ENCODE measurements around the gene ARRB1. TPM values are rescaled to one million over a fixed set of nuclear protein-coding genes. Genes with fewer than 3 reads are reported as not detected.

The ARRB1 gene
- total RNA-seq, 1 experiment from 2014 or later: 24.2 TPM

DNA sequence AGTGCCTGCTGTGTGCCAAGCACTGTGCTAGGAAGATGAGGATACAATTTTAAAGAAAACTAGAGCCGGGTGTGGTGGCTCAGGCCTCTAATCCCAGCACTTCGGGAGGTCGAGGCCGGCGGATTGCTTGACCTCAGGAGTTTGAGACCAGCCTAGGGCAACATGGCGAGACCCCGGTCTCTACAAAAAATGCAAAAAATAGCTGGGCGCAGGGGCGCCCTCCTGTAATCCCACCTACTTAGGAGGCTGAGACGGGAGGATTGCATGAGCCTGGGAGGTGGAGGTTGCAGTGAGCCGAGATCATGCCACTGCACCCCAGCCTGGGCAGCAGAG, 102.6 kb downstream of the ARRB1 start:
- CTCF ChIA-PET: interaction anchor here (0.7 to 7.1 kb wide), 29 partner anchors 9 to 546 kb away, joined by 3 to 160 read pairs (median 5); partner anchors contain the start of genes NEU3, SPCS2, TPBGL and XRRA1
- no peaks in the 10 kb centered on the region for H3K36me3 ChIP-seq (ENCODE audit: control insufficient read depth in 1 of 2, insufficient read depth in 2 of 2, low read length in 2 of 2)
- no peak overlapping the region for H3K4me2 ChIP-seq (ENCODE audit: low read length)
- no peak overlapping the region for H3K9ac ChIP-seq (ENCODE audit: low read length)
- intact Hi-C loops (cut with micrococcal nuclease): loop anchor here (1.0 kb wide), 3 partner anchors 105 to 320 kb away; no protein-coding TSS in a partner anchor
- H3K4me3 ChIP-seq (replicated peaks in 1 of 2; ENCODE audit: low read depth in 1 of 2, low read length in 2 of 2): no peak overlapping the region
- no peaks in the 10 kb centered on the region for H3K9me3 ChIP-seq (ENCODE audit: control insufficient read depth in 1 of 2, insufficient read depth in 1 of 2, low read depth in 1 of 2, low read length in 2 of 2)
- no peaks in the 10 kb centered on the region for H3K79me2 ChIP-seq (ENCODE audit: insufficient read depth, low read length)
- RAD21 ChIA-PET (ENCODE audit: low non-redundant PET in 1 of 2, low total read pairs in 2 of 2, uncharacterized antibody in 2 of 2, unreplicated experiment in 2 of 2): interaction anchor here (1.0 to 1.5 kb wide), 9 partner anchors 34 to 226 kb away, joined by 3 to 9 read pairs (median 6); no protein-coding TSS in a partner anchor
- H3K9me2 ChIP-seq (ENCODE audit: insufficient read depth): no peaks in the 10 kb centered on the region
- no peak overlapping the region for H2AFZ ChIP-seq (ENCODE audit: low read depth, low read length, poor library complexity, severe bottlenecking)
- POLR2A ChIA-PET: interaction anchor here (1.2 to 1.5 kb wide), 4 partner anchors 104 to 226 kb away, joined by 4 to 5 read pairs (median 4); no protein-coding TSS in a partner anchor
- no peaks in the 10 kb centered on the region for H4K20me1 ChIP-seq (ENCODE audit: insufficient read depth)
- H3K27ac ChIP-seq (ENCODE audit: low read depth, low read length): no peak overlapping the region
- TF ChIP-seq POLR2AphosphoS5 (IDR thresholded peaks at IDR 0.05; ENCODE audit: low read depth, low read length) (no peak), FOSL1 (IDR thresholded peaks at IDR 0.05; ENCODE audit: low read depth) (no peak), CEBPB (IDR thresholded peaks at IDR 0.05; ENCODE audit: low read depth) (no peak), EZH2 (IDR thresholded peaks at IDR 0.05) (no peak), ELF1 (IDR thresholded peaks at IDR 0.05; ENCODE audit: borderline replicate concordance, low read depth) (no peak), RAD21 (IDR thresholded peaks at IDR 0.05; ENCODE audit: low read depth) (no peak), EZH2phosphoT487 (IDR thresholded peaks at IDR 0.05; ENCODE audit: borderline replicate concordance) (no peak), CTCF (IDR thresholded peaks at IDR 0.05 in 2 of 3, conservative IDR thresholded peaks at IDR 0.05 in 1 of 3; ENCODE audit: borderline replicate concordance in 1 of 3, insufficient read depth in 1 of 3, low read depth in 2 of 3, low read length in 2 of 3) (no peak), TCF7L2 (IDR thresholded peaks at IDR 0.05; ENCODE audit: borderline replicate concordance, extremely low read depth, insufficient read depth, insufficient read length) (no peak), SIN3A (IDR thresholded peaks at IDR 0.05; ENCODE audit: low read depth) (no peak), ZFX (IDR thresholded peaks at IDR 0.05) (no peak), YY1 (IDR thresholded peaks at IDR 0.05; ENCODE audit: extremely low read depth, insufficient replicate concordance, low read depth, low read length) (no peak), SP1 (IDR thresholded peaks at IDR 0.05; ENCODE audit: low read depth) (no peak), REST (IDR thresholded peaks at IDR 0.05; ENCODE audit: low read depth) (no peak), CBX3 (IDR thresholded peaks at IDR 0.05; ENCODE audit: low read depth) (no peak), POLR2A (IDR thresholded peaks at IDR 0.05; ENCODE audit: borderline replicate concordance, extremely low read depth, insufficient read depth, insufficient read length) (no peak), ATF3 (IDR thresholded peaks at IDR 0.05) (no peak), EGR1 (IDR thresholded peaks at IDR 0.05; ENCODE audit: low read depth) (no peak), MAX (IDR thresholded peaks at IDR 0.05) (no peak), SRF (IDR thresholded peaks at IDR 0.05; ENCODE audit: low read depth) (no peak)
- ATAC-seq: no peak; the same call in 1 of the 2 replicates
- BruUV-seq (replicated peaks): no TSS peak
- no peak for DNase-seq (ENCODE audit: low read depth, low spot score)
- peaks cover 0 to 2% of the 10 kb centered on the region in 2 experiments; a peak in 1 of 4 replicates for H3K4me1 ChIP-seq (ENCODE audit: control insufficient read depth in 1 of 2, insufficient read depth in 2 of 2, low read length in 2 of 2)
- H3K27me3 ChIP-seq (ENCODE audit: insufficient read depth, low read length): no peaks in the 10 kb centered on the region
